ENCODE data around the gene MMP24.

The MMP24 gene

GRCh38 chr20:35273449-35274171, 47.1 kb downstream of the MMP24 start:
- peaks cover 15% of the 10 kb centered on the region for H3K4me1 ChIP-seq (ENCODE audit: insufficient read depth, low read length, severe bottlenecking)
- peaks cover 18% of the 10 kb centered on the region; the same call in 1 of the 2 replicates for H3K36me3 ChIP-seq (ENCODE audit: insufficient read depth, low read length)
- no peaks in the 10 kb centered on the region for H3K79me2 ChIP-seq (ENCODE audit: insufficient read depth, low read length)
- no peak overlapping the region for H2AFZ ChIP-seq (ENCODE audit: low read length)
- H4K20me1 ChIP-seq (ENCODE audit: insufficient read depth, low read length): no peaks in the 10 kb centered on the region
- no peaks in the 10 kb centered on the region for H3K9me2 ChIP-seq (ENCODE audit: low read depth, low read length)
- H3F3A ChIP-seq (ENCODE audit: insufficient read depth, low read length): peaks cover 4% of the 10 kb centered on the region; the same call in 1 of the 2 replicates
- no peak overlapping the region for H3K4me2 ChIP-seq (ENCODE audit: low read length)
- H3K9ac ChIP-seq (ENCODE audit: low read length): no peak overlapping the region
- H3K9me3 ChIP-seq (ENCODE audit: low read length): no peaks in the 10 kb centered on the region
- H3K4me3 ChIP-seq (ENCODE audit: low read depth, low read length, poor library complexity, severe bottlenecking): no peak overlapping the region
- no peaks in the 10 kb centered on the region for H3K27me3 ChIP-seq (ENCODE audit: insufficient read depth, low read length)
- H3K27ac ChIP-seq (ENCODE audit: low read depth, low read length, poor library complexity, severe bottlenecking): no peak overlapping the region
- TF ChIP-seq EZH2 (IDR thresholded peaks at IDR 0.05; ENCODE audit: borderline replicate concordance, low read length): no peak
- no peak for TF ChIP-seq CTCF (IDR thresholded peaks at IDR 0.05; ENCODE audit: low read length)

GRCh38 chr20:35274172-35275092, 47.9 kb downstream of the MMP24 start:
- H3K4me3 ChIP-seq (ENCODE audit: low read depth, low read length, poor library complexity, severe bottlenecking): no peak overlapping the region

More at GRCh38 chr20:35274172-35275092, 47.9 kb downstream of the MMP24 start:
- Histone ChIP-seq H3F3A (ENCODE audit: insufficient read depth, low read length) (peaks cover 5% of the 10 kb centered on the region), H3K4me2 (ENCODE audit: low read length) (no peak overlapping the region), H3K9me3 (ENCODE audit: low read length) (no peaks in the 10 kb centered on the region), H3K79me2 (ENCODE audit: insufficient read depth, low read length) (no peaks in the 10 kb centered on the region), H2AFZ (ENCODE audit: low read length) (no peak overlapping the region), H3K9ac (ENCODE audit: low read length) (no peak overlapping the region), H3K4me1 (ENCODE audit: insufficient read depth, low read length, severe bottlenecking) (peaks cover 15% of the 10 kb centered on the region), H3K27ac (ENCODE audit: low read depth, low read length, poor library complexity, severe bottlenecking) (no peak overlapping the region), H3K27me3 (ENCODE audit: insufficient read depth, low read length) (no peaks in the 10 kb centered on the region), H3K36me3 (ENCODE audit: insufficient read depth, low read length) (peaks cover 26% of the 10 kb centered on the region), H3K9me2 (ENCODE audit: low read depth, low read length) (no peaks in the 10 kb centered on the region), H4K20me1 (ENCODE audit: insufficient read depth, low read length) (no peaks in the 10 kb centered on the region)
- TF ChIP-seq EZH2 (IDR thresholded peaks at IDR 0.05; ENCODE audit: borderline replicate concordance, low read length): no peak
- TF ChIP-seq CTCF (IDR thresholded peaks at IDR 0.05; ENCODE audit: low read length): no peak

Measured in OCI-LY1 (cell line).